Left ventricle myocardium superior (tissue), 1 donor: ENCODE measurements around the gene PYCARD. TPM values are rescaled to one million over a fixed set of nuclear protein-coding genes. Genes with fewer than 3 reads are reported as not detected.
"Not testable (repeated sequence)": the region's sequence is repeated elsewhere in the genome, so short reads cannot be mapped to it uniquely, and the experiment has no call there.

Experiments used
- ATAC-seq: fragments of 200-7000 bp; cut with Tn5 transposase; one replicate; pipeline ENCODE4 v1.9.1; 2020; ENCODE audit warnings: mild to moderate bottlenecking, moderate library complexity
- DNase-seq: peaks from one replicate; pipeline ENCODE4 v3.0.0-alpha.2; 2020
- intact Hi-C: fragments of 100-400 bp; cut with micrococcal nuclease; formaldehyde crosslinking; loops from one replicate; pipeline ENCODE4 v1.11.0; 2022
- total RNA-seq: library from RNA; stranded (reverse); fragmentation: NEBNext Ultra II Directional; extraction: Animal tissue kit (Norgen Biotek cat#: 25700); gene quantifications from one replicate; pipeline ENCODE4 v1.2.1, GENCODE V29; 2021
- donor health status: DM: no; HTN: yes; CAD: no; lungs with severe emphysema.

PYCARD gene
- total RNA-seq, 1 donor from 2014 or later = 7.4 TPM

GRCh38 chr16:31216422-31217135 is 14.0 kb upstream of the PYCARD start, which contains the start of gene PYDC1:
TSS of gene PYDC1 (minus strand) at chr16:31217135. CDS start at chr16:31217028, 107 bp downstream.
- DNase-seq (peak; percentile 47), ATAC-seq (no peak)
- intact Hi-C loops = no loop called here

GRCh38 chr16:31215287-31216162 is 13.0 kb upstream of the PYCARD start:
- intact Hi-C loops = no loop called here
- DNase-seq = peak; percentile 75
- peak; percentile 92 for ATAC-seq

GRCh38 chr16:31214708-31215286 is 12.2 kb upstream of the PYCARD start:
- peak; percentile 43 for DNase-seq

GRCh38 chr16:31213877-31214707 is 11.5 kb upstream of the PYCARD start, which contains the start of gene TRIM72:
TSS of gene TRIM72 (plus strand) at chr16:31214119. CDS start at chr16:31214739, 620 bp downstream.
- DNase-seq (no peak), ATAC-seq (peak; percentile 31)
- intact Hi-C loops = no loop called here

More at GRCh38 chr16:31214708-31215286, 12.2 kb upstream of the PYCARD start:
- peak; percentile 48 for ATAC-seq
- intact Hi-C loops = no loop called here

GRCh38 chr16:31213342-31213741 is 10.8 kb upstream of the PYCARD start:
- DNase-seq (no peak), ATAC-seq (no peak)
- intact Hi-C loops = no loop called here

- intact Hi-C loops = no loop called here
- DNase-seq = no peak
- ATAC-seq = no peak
These were observed 4.2 kb upstream of the PYCARD start for GRCh38 chr16:31206776-31207175.

GRCh38 chr16:31204871-31205666 is 2.5 kb upstream of the PYCARD start:
- intact Hi-C loops = no loop called here
- ATAC-seq (no peak), DNase-seq (no peak)

- DNase-seq (peak; percentile 52), ATAC-seq (peak; percentile 69)
- intact Hi-C loops = no loop called here
These were observed 762 bp downstream of the PYCARD start for GRCh38 chr16:31201582-31202413.

- no peak for ATAC-seq
- DNase-seq = no peak
- intact Hi-C loops = no loop called here
These were observed 1.6 kb downstream of the PYCARD start for GRCh38 chr16:31200821-31201568.

GRCh38 chr16:31200111-31200510 is 2.4 kb downstream of the PYCARD start:
- intact Hi-C loops, DNase-seq, ATAC-seq: not testable (repeated sequence)

GRCh38 chr16:31199430-31200041 is 3.0 kb downstream of the PYCARD start:
- no peak for DNase-seq

GRCh38 chr16:31198207-31198882 is 4.2 kb downstream of the PYCARD start:
- DNase-seq = no peak
- intact Hi-C loops = no loop called here
- no peak for ATAC-seq

More at GRCh38 chr16:31199430-31200041, 3.0 kb downstream of the PYCARD start:
- ATAC-seq = no peak
- intact Hi-C loops = no loop called here

GRCh38 chr16:31196324-31197088 is 6.1 kb downstream of the PYCARD start:
- ATAC-seq (no peak), DNase-seq (no peak)
- intact Hi-C loops = no loop called here

GRCh38 chr16:31195861-31196260 is 6.7 kb downstream of the PYCARD start:
- ATAC-seq, intact Hi-C loops, DNase-seq: not testable (repeated sequence)

GRCh38 chr16:31194898-31195297 is 7.7 kb downstream of the PYCARD start:
- intact Hi-C loops = no loop called here
- no peak for DNase-seq
- ATAC-seq = no peak
